ENCODE measurements around the gene TMEM163.

GRCh38 chr2:134513465-134513804 lies 205.4 kb downstream of the TMEM163 start:
- TF ChIP-seq CTCF (IDR thresholded peaks at IDR 0.05; ENCODE audit: extremely low read depth in 1 of 2, insufficient read depth in 1 of 2, low read depth in 1 of 2, low read length in 2 of 2) (no peak), EZH2 (IDR thresholded peaks at IDR 0.05; ENCODE audit: borderline replicate concordance, low read depth, low read length, severe bottlenecking) (no peak), POLR2AphosphoS5 (IDR thresholded peaks at IDR 0.05; ENCODE audit: insufficient read depth, low read depth, low read length) (no peak), POLR2A (IDR thresholded peaks at IDR 0.05; ENCODE audit: low read depth, low read length) (no peak), JUN (IDR thresholded peaks at IDR 0.05; ENCODE audit: borderline replicate concordance, insufficient read depth, insufficient read length, low read depth) (no peak), MYC (IDR thresholded peaks at IDR 0.05; ENCODE audit: low read depth, low read length) (no peak), MAX (IDR thresholded peaks at IDR 0.05; ENCODE audit: insufficient read depth, insufficient read length) (no peak)
